Endothelial cell of umbilical vein (primary cell): ENCODE data around the gene KIF26B. TPM values are rescaled to one million over a fixed set of nuclear protein-coding genes. Genes with fewer than 3 reads are reported as not detected.

Experiments
- BruUV-seq: library from RNA; stranded (reverse); fragments of 400-500 nt; replicated peaks from 2 replicates; lab custom pipeline; 2021; lab: Mats Ljungman, UMichigan
- CTCF ChIA-PET: fragments of 300-600, 350-600 bp; sonication (Branson Sonifier 250); formaldehyde crosslinking; loops from one replicate; lab custom pipeline; 2021; ENCODE audit warnings: antibody characterized with exemption, inconsistent platforms; lab: Charles Lee
- POLR2A ChIA-PET: fragments of 300-600, 350-600 bp; sonication (Branson Sonifier 250); formaldehyde crosslinking; loops from one replicate; lab custom pipeline; 2021; ENCODE audit warnings: antibody characterized with exemption, inconsistent platforms; lab: Charles Lee
- DNase-seq: peaks from one replicate; pipeline ENCODE4 v3.0.0-alpha.2; 2011; ENCODE audit warnings: low read depth, low spot score
- FAIRE-seq: peaks from 2 replicates; lab custom pipeline; 2011; peaks lifted over from hg19 to GRCh38; lab: Jason Lieb, UNC
- H2AFZ ChIP-seq: 2 replicates; pipeline ENCODE4 v1.6.0; 2012; ENCODE audit warnings: low read depth, low read length, control low read depth, inconsistent platforms
- H3K27ac ChIP-seq: 2 replicates; pipeline ENCODE4 v1.5.1; 2011; ENCODE audit warnings: low read depth, mild to moderate bottlenecking, control low read depth, low read length, moderate library complexity; ENCODE audit not compliant: insufficient read depth
- H3K27me3 ChIP-seq, 2 experiments: 2 replicates each; pipeline versions ENCODE4 v1.6.0 to v1.6.1; 2011; ENCODE audit warnings: low read length in 2 of 2, mixed read lengths in 1 of 2; ENCODE audit not compliant: control insufficient read depth in 2 of 2, insufficient read depth in 2 of 2
- H3K36me3 ChIP-seq, 2 experiments: 2 replicates in 1 of 2; 3 replicates in 1 of 2; pipeline ENCODE4 v1.5.1; 2011; ENCODE audit warnings: low read length in 2 of 2, mild to moderate bottlenecking in 1 of 2, moderate library complexity in 1 of 2; ENCODE audit not compliant: control insufficient read depth in 2 of 2, insufficient read depth in 2 of 2; ENCODE audit errors: extremely low read depth in 1 of 2
- H3K4me1 ChIP-seq: 3 replicates; pipeline ENCODE4 v1.5.1; 2011; ENCODE audit warnings: mild to moderate bottlenecking, low read length; ENCODE audit not compliant: control insufficient read depth, insufficient read depth; ENCODE audit errors: extremely low read depth
- H3K4me2 ChIP-seq: 2 replicates; pipeline ENCODE4 v1.6.1; 2011; ENCODE audit warnings: low read length, control low read depth, mixed read lengths; ENCODE audit not compliant: insufficient read depth
- H3K4me3 ChIP-seq, 3 experiments: fragments of 200-600 bp in 1 of 3; sonication (generic), shearing (Covaris generic) in 1 of 3; replicated peaks in 1 of 3; 2 replicates each; pipeline ENCODE4 v1.5.1; 2011 to 2016; ENCODE audit warnings: control low read depth in 3 of 3, low read length in 3 of 3, mild to moderate bottlenecking in 2 of 3, inconsistent platforms in 1 of 3, low read depth in 1 of 3, moderate library complexity in 1 of 3; ENCODE audit not compliant: insufficient read depth in 1 of 3
- H3K79me2 ChIP-seq: 2 replicates; pipeline ENCODE4 v1.6.0; 2012; ENCODE audit warnings: low read length, inconsistent platforms; ENCODE audit not compliant: control insufficient read depth, insufficient read depth
- H3K9ac ChIP-seq: replicated peaks from 2 replicates; pipeline ENCODE3; 2011; ENCODE audit warnings: low read length, control low read depth; ENCODE audit not compliant: insufficient read depth; ENCODE audit errors: extremely low read depth
- H3K9me1 ChIP-seq: replicated peaks from 3 replicates; pipeline ENCODE4 v1.6.0; 2011; ENCODE audit warnings: mild to moderate bottlenecking, low read length; ENCODE audit not compliant: control insufficient read depth, insufficient read depth; ENCODE audit errors: extremely low read depth
- H3K9me3 ChIP-seq: replicated peaks from 2 replicates; pipeline ENCODE4 v1.5.1; 2012; ENCODE audit warnings: low read length, inconsistent platforms; ENCODE audit not compliant: control insufficient read depth, insufficient read depth
- H4K20me1 ChIP-seq: replicated peaks from 2 replicates; pipeline ENCODE3; 2011; ENCODE audit warnings: mild to moderate bottlenecking, low read length; ENCODE audit not compliant: control insufficient read depth, insufficient read depth; ENCODE audit errors: extremely low read depth
- EZH2 ChIP-seq: IDR thresholded peaks from 2 replicates; pipeline ENCODE4 v1.6.1; 2012; ENCODE audit warnings: borderline replicate concordance, low read depth, mild to moderate bottlenecking, moderate library complexity, low read length, inconsistent platforms; ENCODE audit not compliant: severe bottlenecking
- FOS ChIP-seq: IDR thresholded peaks from 2 replicates; pipeline ENCODE4 v1.6.1; 2011; ENCODE audit warnings: mild to moderate bottlenecking, low read length, moderate library complexity, borderline replicate concordance; ENCODE audit not compliant: insufficient read depth
- GATA2 ChIP-seq: IDR thresholded peaks from 2 replicates; pipeline ENCODE4 v1.7.0; 2011; ENCODE audit warnings: low read depth, mild to moderate bottlenecking, moderate library complexity, mixed read lengths, low read length; ENCODE audit not compliant: insufficient read length, insufficient read depth
- JUN ChIP-seq: IDR thresholded peaks from 2 replicates; pipeline ENCODE4 v1.6.1; 2011; ENCODE audit warnings: borderline replicate concordance, low read depth; ENCODE audit not compliant: insufficient read length, insufficient read depth
- MYC ChIP-seq: IDR thresholded peaks from one replicate; pipeline ENCODE4 v1.6.1; 2011; ENCODE audit warnings: mild to moderate bottlenecking, low read depth, low read length
- POLR2A ChIP-seq: IDR thresholded peaks from 2 replicates; pipeline ENCODE4 v1.6.1; 2012; ENCODE audit warnings: low read depth, mild to moderate bottlenecking, control low read depth, low read length
- POLR2AphosphoS5 ChIP-seq: IDR thresholded peaks from 2 replicates; pipeline ENCODE4 v1.6.1; 2012; ENCODE audit warnings: low read depth, mild to moderate bottlenecking, control low read depth, low read length, moderate library complexity; ENCODE audit not compliant: insufficient read depth
- dilution Hi-C: fragments of 300-500 bp; cut with MboI; formaldehyde crosslinking; loops from one replicate; pipeline ENCODE4 v1.15.0; 2019; ENCODE audit warnings: low sequenced_read_pairs; ENCODE audit not compliant: extremely low pct_ligation_motif_present
- intact Hi-C: fragments of 100-400 bp; cut with micrococcal nuclease; formaldehyde crosslinking; loops from one replicate; pipeline ENCODE4 v1.10.0; 2022
- polyA plus RNA-seq, 4 experiments: library from polyadenylated mRNA; depleted of rRNA in 3 of 4; stranded (reverse) in 3 of 4; unstranded in 1 of 4; fragments of >200 nt; gene quantifications; 2 replicates each; pipeline versions ENCODE4 v1.2.1 to v1.2.3, GENCODE V29; 2011 to 2012; ENCODE audit warnings: missing spikeins in 1 of 4
- total RNA-seq: library from RNA; stranded (reverse); gene quantifications from 2 replicates; pipeline ENCODE4 v1.2.3, GENCODE V29; 2021
- TF ChIP-seq, protein P1 (sequence below), 2 donors: IDR thresholded peaks; 1 replicate in 1 of 2; 2 replicates in 1 of 2; pipeline ENCODE4 v1.5.1; 2011; ENCODE audit warnings: low read length in 2 of 2, mild to moderate bottlenecking in 2 of 2, moderate library complexity in 2 of 2, control low read depth in 1 of 2, inconsistent platforms in 1 of 2, low read depth in 1 of 2; ENCODE audit not compliant: insufficient read depth in 1 of 2; ENCODE audit errors: extremely low read depth in 1 of 2
- TF ChIP-seq, protein P2 (sequence below): IDR thresholded peaks from 2 replicates; pipeline ENCODE4 v1.6.1; 2011; ENCODE audit not compliant: insufficient read depth, insufficient read length

Gene KIF26B
- total and polyA plus RNA-seq, 2 donors (not counting 3 experiments of a cell fraction or from before 2014, with no cell fraction given), result 0.04 to 0.49 TPM

DNA sequence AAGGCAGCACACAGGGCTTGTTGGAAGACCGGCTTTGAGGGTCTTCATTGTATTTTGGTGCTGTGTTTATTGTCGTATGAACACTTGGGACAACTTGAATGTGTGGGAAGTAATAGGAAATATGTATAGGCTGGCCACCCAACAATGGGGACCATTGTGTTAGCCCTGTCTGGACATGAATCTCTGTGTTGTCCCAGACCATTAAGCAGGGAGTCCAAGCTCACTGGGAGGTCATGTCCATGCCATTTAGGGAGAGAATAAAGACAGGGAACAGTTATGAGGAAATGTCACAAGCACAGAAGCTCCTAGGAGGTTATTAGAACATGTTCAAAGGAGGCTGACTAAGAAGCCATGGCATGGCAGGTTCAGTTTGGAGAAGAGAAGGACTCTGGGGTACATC, 266.1 kb downstream of the KIF26B start:
- Histone ChIP-seq H3K4me2 (no peak overlapping the region), H3K27ac (no peak overlapping the region), H3K9ac (no peak overlapping the region), H3K36me3 (no peaks in the 10 kb centered on the region), H3K4me1 (no peaks in the 10 kb centered on the region), H3K9me1 (no peaks in the 10 kb centered on the region), H3K27me3 (no peaks in the 10 kb centered on the region), H3K9me3 (no peaks in the 10 kb centered on the region), H2AFZ (no peak overlapping the region), H4K20me1 (no peaks in the 10 kb centered on the region), H3K4me3 (no peak overlapping the region), H3K79me2 (no peaks in the 10 kb centered on the region)
- intact Hi-C loops (no loop called here), dilution Hi-C loops (no loop called here)
- DNase-seq, result no peak
- no TSS peak for BruUV-seq
- ChIA-PET CTCF (no interaction called here), POLR2A (no interaction called here)
- TF ChIP-seq GATA2 (no peak), EZH2 (no peak), JUN (no peak)
- FAIRE-seq, result no peak

DNA sequence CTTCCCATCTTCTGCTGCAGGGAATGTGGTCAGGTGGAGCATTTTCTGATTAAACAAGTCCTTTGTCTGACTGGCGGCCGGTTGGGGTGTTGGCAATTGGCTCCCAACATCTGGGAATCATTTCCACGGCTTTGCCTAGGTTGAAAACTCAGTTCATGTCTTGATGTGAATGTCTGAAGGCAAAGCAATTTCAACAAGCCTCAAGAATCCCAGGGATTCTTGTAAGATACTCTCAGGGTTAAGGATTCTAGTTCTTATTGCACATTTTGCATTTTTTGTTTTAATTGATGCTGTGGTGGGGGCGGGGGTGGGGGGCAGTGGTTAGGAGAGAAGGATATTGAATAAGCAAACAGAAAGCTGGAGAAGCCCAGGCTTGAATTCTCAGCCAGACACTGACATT, 273.9 kb downstream of the KIF26B start:
- Histone ChIP-seq H3K4me2 (no peak overlapping the region), H3K9me1 (no peaks in the 10 kb centered on the region), H3K9me3 (peaks cover 2% of the 10 kb centered on the region), H3K27me3 (no peaks in the 10 kb centered on the region), H3K9ac (no peak overlapping the region), H3K27ac (no peak overlapping the region), H4K20me1 (no peaks in the 10 kb centered on the region), H3K4me3 (no peak overlapping the region), H3K36me3 (no peaks in the 10 kb centered on the region), H2AFZ (no peak overlapping the region), H3K4me1 (no peaks in the 10 kb centered on the region), H3K79me2 (no peaks in the 10 kb centered on the region)
- BruUV-seq, result no TSS peak
- dilution Hi-C loops, result no loop called here
- intact Hi-C loops, result no loop called here
- no peak for DNase-seq
- ChIA-PET CTCF (no interaction called here), POLR2A (no interaction called here)
- TF ChIP-seq GATA2 (no peak), EZH2 (no peak), FOS (no peak), POLR2A (no peak), POLR2AphosphoS5 (no peak), MYC (no peak), JUN (no peak)
- TF ChIP-seq, protein P1, sequence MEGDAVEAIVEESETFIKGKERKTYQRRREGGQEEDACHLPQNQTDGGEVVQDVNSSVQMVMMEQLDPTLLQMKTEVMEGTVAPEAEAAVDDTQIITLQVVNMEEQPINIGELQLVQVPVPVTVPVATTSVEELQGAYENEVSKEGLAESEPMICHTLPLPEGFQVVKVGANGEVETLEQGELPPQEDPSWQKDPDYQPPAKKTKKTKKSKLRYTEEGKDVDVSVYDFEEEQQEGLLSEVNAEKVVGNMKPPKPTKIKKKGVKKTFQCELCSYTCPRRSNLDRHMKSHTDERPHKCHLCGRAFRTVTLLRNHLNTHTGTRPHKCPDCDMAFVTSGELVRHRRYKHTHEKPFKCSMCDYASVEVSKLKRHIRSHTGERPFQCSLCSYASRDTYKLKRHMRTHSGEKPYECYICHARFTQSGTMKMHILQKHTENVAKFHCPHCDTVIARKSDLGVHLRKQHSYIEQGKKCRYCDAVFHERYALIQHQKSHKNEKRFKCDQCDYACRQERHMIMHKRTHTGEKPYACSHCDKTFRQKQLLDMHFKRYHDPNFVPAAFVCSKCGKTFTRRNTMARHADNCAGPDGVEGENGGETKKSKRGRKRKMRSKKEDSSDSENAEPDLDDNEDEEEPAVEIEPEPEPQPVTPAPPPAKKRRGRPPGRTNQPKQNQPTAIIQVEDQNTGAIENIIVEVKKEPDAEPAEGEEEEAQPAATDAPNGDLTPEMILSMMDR (IDR thresholded peaks at IDR 0.05; ENCODE audit: extremely low read depth in 1 of 2, insufficient read depth in 1 of 2, low read depth in 1 of 2, low read length in 2 of 2), result no peak
- TF ChIP-seq, protein P2, sequence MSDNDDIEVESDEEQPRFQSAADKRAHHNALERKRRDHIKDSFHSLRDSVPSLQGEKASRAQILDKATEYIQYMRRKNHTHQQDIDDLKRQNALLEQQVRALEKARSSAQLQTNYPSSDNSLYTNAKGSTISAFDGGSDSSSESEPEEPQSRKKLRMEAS, result no peak
- FAIRE-seq, result no peak
